CD14-positive monocyte (primary cell): ENCODE measurements around the gene ATP5F1D. TPM values are rescaled to one million over a fixed set of nuclear protein-coding genes. Genes with fewer than 3 reads are reported as not detected.
A peak's percentile ranks its signal among the peaks of the same experiment; 100 is the strongest.

Source experiments
- DNase-seq, 3 donors: peaks; one replicate each; pipeline ENCODE4 v3.0.0-alpha.2; 2011 to 2022
- H2AFZ ChIP-seq: 2 replicates; pipeline ENCODE4 v1.6.0; 2012; ENCODE audit warnings: mild to moderate bottlenecking, low read depth, low read length, inconsistent platforms; ENCODE audit not compliant: insufficient read depth, poor library complexity, severe bottlenecking
- H3K27ac ChIP-seq, 2 donors: 1 replicate in 1 of 2; 2 replicates in 1 of 2; pipeline ENCODE4 v1.5.1; 2012 to 2013; ENCODE audit warnings: low read length in 2 of 2, control low read depth in 1 of 2, inconsistent platforms in 1 of 2, low read depth in 1 of 2, mild to moderate bottlenecking in 1 of 2
- H3K27me3 ChIP-seq, 2 donors: one replicate each; pipeline versions ENCODE4 v1.6.0 to v1.6.1; 2011 to 2013; ENCODE audit warnings: low read length in 2 of 2; ENCODE audit not compliant: control insufficient read depth in 2 of 2, insufficient read depth in 2 of 2
- H3K36me3 ChIP-seq, 2 donors: replicated peaks in 1 of 2; 1 replicate in 1 of 2; 2 replicates in 1 of 2; pipeline versions ENCODE4 v1.5.1 to v1.6.1; 2012 to 2013; ENCODE audit warnings: low read length in 2 of 2, control low read depth in 1 of 2, inconsistent platforms in 1 of 2, mild to moderate bottlenecking in 1 of 2; ENCODE audit not compliant: insufficient read depth in 2 of 2, control insufficient read depth in 1 of 2
- H3K4me1 ChIP-seq, 2 donors: 1 replicate in 1 of 2; 2 replicates in 1 of 2; pipeline versions ENCODE4 v1.5.1 to v1.6.1; 2012 to 2013; ENCODE audit warnings: low read length in 2 of 2, control low read depth in 1 of 2, inconsistent platforms in 1 of 2, mild to moderate bottlenecking in 1 of 2, moderate library complexity in 1 of 2; ENCODE audit not compliant: insufficient read depth in 2 of 2, control insufficient read depth in 1 of 2
- H3K4me2 ChIP-seq: replicated peaks from 2 replicates; pipeline ENCODE3; 2012; ENCODE audit warnings: low read length, moderate library complexity, mild to moderate bottlenecking; ENCODE audit not compliant: poor library complexity, severe bottlenecking; ENCODE audit errors: extremely low read depth
- H3K4me3 ChIP-seq, 3 experiments: fragments of 200-600 bp in 1 of 3; sonication (generic) in 1 of 3; replicated peaks in 1 of 3; 1 replicate in 2 of 3; 2 replicates in 1 of 3; pipeline ENCODE4 v1.5.1; 2011 to 2013; ENCODE audit warnings: low read length in 3 of 3, mild to moderate bottlenecking in 3 of 3, control low read depth in 2 of 3, low read depth in 2 of 3, inconsistent platforms in 1 of 3, moderate library complexity in 1 of 3
- H3K79me2 ChIP-seq: 2 replicates; pipeline ENCODE4 v1.6.0; 2012; ENCODE audit warnings: mild to moderate bottlenecking, control low read depth, inconsistent platforms, low read length, moderate library complexity; ENCODE audit not compliant: insufficient read depth
- H3K9ac ChIP-seq: 2 replicates; pipeline ENCODE4 v1.6.0; 2017; ENCODE audit warnings: low read length, mild to moderate bottlenecking; ENCODE audit not compliant: insufficient read depth, poor library complexity, severe bottlenecking
- H3K9me3 ChIP-seq, 2 donors: replicated peaks in 1 of 2; 1 replicate in 1 of 2; 2 replicates in 1 of 2; pipeline versions ENCODE4 v1.5.1 to v1.6.1; 2012 to 2013; ENCODE audit warnings: low read length in 2 of 2, control low read depth in 1 of 2; ENCODE audit not compliant: control insufficient read depth in 1 of 2, insufficient read depth in 1 of 2
- H4K20me1 ChIP-seq: 2 replicates; pipeline ENCODE4 v1.6.0; 2012; ENCODE audit warnings: mild to moderate bottlenecking, low read length, control low read depth, moderate library complexity; ENCODE audit not compliant: insufficient read depth
- H3K27ac Mint-ChIP-seq, 7 donors: one replicate each; pipeline ENCODE4 v1.8.0; 2020; ENCODE audit warnings: mild to moderate bottlenecking in 7 of 7, mixed read lengths in 7 of 7, moderate library complexity in 6 of 7, inconsistent platforms in 2 of 7
- H3K27me3 Mint-ChIP-seq, 3 donors: one replicate each; pipeline ENCODE4 v1.8.0; 2021 to 2022; ENCODE audit warnings: low read depth in 3 of 3, mild to moderate bottlenecking in 3 of 3, mixed read lengths in 3 of 3, moderate library complexity in 3 of 3, inconsistent platforms in 1 of 3
- H3K36me3 Mint-ChIP-seq, 2 donors: one replicate each; pipeline ENCODE4 v1.8.0; 2020; ENCODE audit warnings: mixed read lengths in 2 of 2, inconsistent platforms in 1 of 2, mild to moderate bottlenecking in 1 of 2
- H3K4me1 Mint-ChIP-seq: one replicate; pipeline ENCODE4 v1.8.0; 2020; ENCODE audit warnings: mild to moderate bottlenecking, mixed read lengths
- H3K4me3 Mint-ChIP-seq, 2 donors: one replicate each; pipeline ENCODE4 v1.8.0; 2020; ENCODE audit warnings: mild to moderate bottlenecking in 2 of 2, mixed read lengths in 2 of 2, moderate library complexity in 1 of 2
- H3K9me3 Mint-ChIP-seq, 7 donors: one replicate each; pipeline ENCODE4 v1.8.0; 2020 to 2022; ENCODE audit warnings: mixed read lengths in 7 of 7, mild to moderate bottlenecking in 6 of 7, moderate library complexity in 6 of 7, inconsistent platforms in 2 of 7
- WGBS: methylation state at CpG from one replicate; pipeline ENCODE4 v1.1.5; 2013; ENCODE audit warnings: missing lambda C conversion rate; ENCODE audit not compliant: insufficient coverage; 5-methylcytosine and 5-hydroxymethylcytosine counted together
- intact Hi-C, 2 donors: fragments of 100-400 bp; cut with micrococcal nuclease; formaldehyde crosslinking; loops; one replicate each; pipeline versions ENCODE4 v1.15.0 to v1.15.1; 2023
- polyA plus RNA-seq, 3 donors: library from polyadenylated mRNA; depleted of rRNA in 1 of 3; unstranded in 2 of 3; stranded (reverse) in 1 of 3; fragments of 300-500 nt in 2 of 3; fragments of >200 nt in 1 of 3; fragmentation: Illumina TruSeq in 2 of 3; gene quantifications; 1 replicate in 2 of 3; 2 replicates in 1 of 3; pipeline ENCODE4 v1.2.3, GENCODE V29; 2012 to 2021
- TF ChIP-seq, protein P1 (sequence below): fragments of 200-600 bp; IDR thresholded peaks from one replicate; pipeline ENCODE4 v1.8.0; 2022; ENCODE audit warnings: antibody characterized with exemption, mild to moderate bottlenecking

The ATP5F1D gene
- polyA plus RNA-seq, 3 donors = 122 to 160 (median 143) TPM

DNA sequence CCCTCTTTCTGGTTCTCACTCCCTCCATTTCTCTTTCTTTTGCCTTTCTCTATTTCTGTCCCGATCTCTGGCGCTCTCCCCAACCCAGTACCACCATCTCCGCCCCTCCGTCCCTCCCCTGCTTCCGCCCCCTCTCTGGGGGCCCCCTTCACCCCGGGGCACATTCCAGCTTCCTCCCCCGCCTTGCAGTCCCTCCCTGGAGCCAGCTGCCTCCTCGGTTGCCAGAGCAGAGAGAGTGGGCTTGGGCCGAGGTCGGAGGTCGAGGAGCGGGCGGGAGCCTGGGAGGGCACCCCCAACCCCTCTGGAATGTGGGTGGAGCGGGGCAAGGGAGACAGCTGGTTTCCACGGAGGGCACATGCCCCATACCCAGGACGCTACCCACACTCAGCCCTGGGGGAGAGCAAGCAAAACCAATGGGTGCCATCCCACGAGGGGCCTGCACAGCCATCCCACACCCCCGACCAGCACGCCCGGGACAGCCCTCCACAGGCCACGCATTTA lies 21.1 kb downstream of the ATP5F1D start:
- Mint-ChIP-seq H3K27me3 (peaks cover 10 to 20% (median 14%) of the 10 kb centered on the region in 3 donors), H3K9me3 (peaks cover 0 to 2% (median 0%) of the 10 kb centered on the region in 7 donors), H3K36me3 (peaks cover 6 to 13% of the 10 kb centered on the region in 2 donors), H3K4me1 (peaks cover 56% of the 10 kb centered on the region), H3K27ac (peak overlapping the region in 4 of 7 donors; percentile 11 to 74 (median 38)), H3K4me3 (peak overlapping the region; percentile 15 to 16)
- TF ChIP-seq, protein P1, sequence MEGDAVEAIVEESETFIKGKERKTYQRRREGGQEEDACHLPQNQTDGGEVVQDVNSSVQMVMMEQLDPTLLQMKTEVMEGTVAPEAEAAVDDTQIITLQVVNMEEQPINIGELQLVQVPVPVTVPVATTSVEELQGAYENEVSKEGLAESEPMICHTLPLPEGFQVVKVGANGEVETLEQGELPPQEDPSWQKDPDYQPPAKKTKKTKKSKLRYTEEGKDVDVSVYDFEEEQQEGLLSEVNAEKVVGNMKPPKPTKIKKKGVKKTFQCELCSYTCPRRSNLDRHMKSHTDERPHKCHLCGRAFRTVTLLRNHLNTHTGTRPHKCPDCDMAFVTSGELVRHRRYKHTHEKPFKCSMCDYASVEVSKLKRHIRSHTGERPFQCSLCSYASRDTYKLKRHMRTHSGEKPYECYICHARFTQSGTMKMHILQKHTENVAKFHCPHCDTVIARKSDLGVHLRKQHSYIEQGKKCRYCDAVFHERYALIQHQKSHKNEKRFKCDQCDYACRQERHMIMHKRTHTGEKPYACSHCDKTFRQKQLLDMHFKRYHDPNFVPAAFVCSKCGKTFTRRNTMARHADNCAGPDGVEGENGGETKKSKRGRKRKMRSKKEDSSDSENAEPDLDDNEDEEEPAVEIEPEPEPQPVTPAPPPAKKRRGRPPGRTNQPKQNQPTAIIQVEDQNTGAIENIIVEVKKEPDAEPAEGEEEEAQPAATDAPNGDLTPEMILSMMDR = no peak
- Histone ChIP-seq H3K4me1 (peaks cover 67 to 80% of the 10 kb centered on the region in 2 donors), H2AFZ (no peak overlapping the region), H3K9ac (peak overlapping the region; percentile 87), H3K27me3 (peaks cover 0 to 7% of the 10 kb centered on the region in 2 donors), H3K27ac (no peak overlapping the region), H3K36me3 (peaks cover 5 to 7% of the 10 kb centered on the region in 2 donors), H3K4me2 (peak overlapping the region; percentile 95), H3K79me2 (peaks cover 24% of the 10 kb centered on the region), H3K9me3 (no peaks in the 10 kb centered on the region), H4K20me1 (peaks cover 37% of the 10 kb centered on the region), H3K4me3 (peak overlapping the region in 1 of 3 experiments; percentile 93)
- no peak for DNase-seq
- WGBS = 26% methylated on average over 13 of the region's 21 CpGs
- intact Hi-C loops = no loop called here

DNA sequence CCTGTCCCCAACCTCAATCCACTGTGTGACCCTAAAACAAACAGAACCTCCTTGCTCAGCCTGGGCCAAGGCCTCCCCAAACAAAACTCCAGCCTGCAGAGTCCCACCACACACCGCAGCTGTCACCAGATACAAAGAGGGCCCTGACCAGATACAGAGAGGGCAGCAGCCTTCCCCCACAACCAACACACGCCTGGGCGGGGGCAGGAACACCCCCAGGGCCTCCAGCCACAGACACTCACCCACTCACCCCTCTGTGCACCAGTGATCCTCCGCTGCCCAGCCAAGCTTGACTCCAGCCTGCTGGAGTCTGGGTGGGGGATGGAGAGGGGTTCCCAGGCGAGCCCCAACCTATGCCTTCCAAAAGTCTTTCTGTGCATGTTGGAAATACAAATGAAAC lies 21.6 kb downstream of the ATP5F1D start:
- no peak overlapping the region for H3K27ac ChIP-seq
- Mint-ChIP-seq H3K4me3 (peak overlapping the region in 1 of 2 donors; percentile 34), H3K36me3 (peaks cover 5 to 8% of the 10 kb centered on the region in 2 donors), H3K27me3 (peaks cover 12 to 22% (median 14%) of the 10 kb centered on the region in 3 donors), H3K4me1 (peaks cover 55% of the 10 kb centered on the region), H3K27ac (peak overlapping the region in 5 of 7 donors; percentile 54 to 88 (median 69)), H3K9me3 (peaks cover 0 to 2% (median 0%) of the 10 kb centered on the region in 7 donors)
- intact Hi-C loops = no loop called here
- no peak overlapping the region for H2AFZ ChIP-seq
- no peak overlapping the region for H3K4me3 ChIP-seq
- H4K20me1 ChIP-seq = peaks cover 37% of the 10 kb centered on the region
- peaks cover 21% of the 10 kb centered on the region for H3K79me2 ChIP-seq
- TF ChIP-seq, protein P1 = no peak
- peaks cover 0 to 8% of the 10 kb centered on the region in 2 donors for H3K27me3 ChIP-seq
- 90% methylated on average over 1 of the region's 5 CpGs for WGBS
- no peak overlapping the region for H3K9ac ChIP-seq
- no peaks in the 10 kb centered on the region for H3K9me3 ChIP-seq
- H3K4me2 ChIP-seq = no peak overlapping the region
- no peak for DNase-seq
- peaks cover 67 to 80% of the 10 kb centered on the region in 2 donors for H3K4me1 ChIP-seq
- H3K36me3 ChIP-seq = peaks cover under 1 to 2% of the 10 kb centered on the region in 2 donors
